Activated CD8-positive, alpha-beta T cell treated with anti-CD3 and anti-CD28 coated beads for 36 hours (primary cell): ENCODE data around the gene IL4I1. TPM values are rescaled to one million over a fixed set of nuclear protein-coding genes. Genes with fewer than 3 reads are reported as not detected.

Experiments used
- ATAC-seq: fragments of 200-7000 bp; cut with Tn5 transposase; one replicate; pipeline ENCODE4 v1.10.0; 2021; ENCODE audit warnings: mild to moderate bottlenecking, moderate library complexity
- CTCF ChIA-PET: fragments of 350-600 bp; sonication (Branson Sonifier 250); formaldehyde crosslinking; loops from one replicate; lab custom pipeline; 2021; ENCODE audit warnings: antibody characterized with exemption; lab: Charles Lee
- POLR2A ChIA-PET: fragments of 350-600 bp; sonication (Branson Sonifier 250); formaldehyde crosslinking; loops from one replicate; lab custom pipeline; 2021; ENCODE audit warnings: antibody characterized with exemption; lab: Charles Lee
- DNase-seq: peaks from one replicate; pipeline ENCODE4 v3.0.0-alpha.2; 2020
- H3K27ac Mint-ChIP-seq: one replicate; pipeline ENCODE4 v1.8.0; 2021; ENCODE audit warnings: mild to moderate bottlenecking, mixed read lengths
- H3K27me3 Mint-ChIP-seq: one replicate; pipeline ENCODE4 v1.8.0; 2021; ENCODE audit warnings: mixed read lengths
- H3K36me3 Mint-ChIP-seq: one replicate; pipeline ENCODE4 v1.8.0; 2021; ENCODE audit warnings: low read depth, mixed read lengths
- H3K4me1 Mint-ChIP-seq: one replicate; pipeline ENCODE4 v1.8.0; 2021; ENCODE audit warnings: low read depth, mixed read lengths
- H3K4me3 Mint-ChIP-seq: one replicate; pipeline ENCODE4 v1.8.0; 2021; ENCODE audit warnings: mild to moderate bottlenecking, moderate library complexity, mixed read lengths
- H3K9me3 Mint-ChIP-seq: one replicate; pipeline ENCODE4 v1.8.0; 2021; ENCODE audit warnings: mixed read lengths
- CTCF ChIP-seq: fragments of 200-600 bp; IDR thresholded peaks from one replicate; pipeline ENCODE4 v1.8.0; 2022; ENCODE audit warnings: antibody characterized with exemption, mild to moderate bottlenecking
- intact Hi-C: fragments of 100-400 bp; cut with micrococcal nuclease; formaldehyde crosslinking; loops from one replicate; pipeline ENCODE4 v1.10.0; 2022
- total RNA-seq, 2 experiments: library from RNA; stranded (reverse); gene quantifications; one replicate each; pipeline ENCODE4 v1.2.3, GENCODE V29; 2021

The IL4I1 gene
- total RNA-seq, 2 experiments from 2014 or later, result 16.1 to 16.2 TPM

GRCh38 chr19:49856574-49857021 lies 40.1 kb downstream of the IL4I1 start:
- CTCF ChIA-PET, result no interaction called here
- H3K36me3 Mint-ChIP-seq, result peaks cover 6% of the 10 kb centered on the region
- H3K9me3 Mint-ChIP-seq, result no peaks in the 10 kb centered on the region

GRCh38 chr19:49855676-49856573 lies 40.8 kb downstream of the IL4I1 start:
- no peak for ATAC-seq
- H3K4me1 Mint-ChIP-seq, result peaks cover 19% of the 10 kb centered on the region
- no peaks in the 10 kb centered on the region for H3K27me3 Mint-ChIP-seq
- CTCF ChIA-PET, result no interaction called here
- intact Hi-C loops, result no loop called here
- H3K27ac Mint-ChIP-seq, result no peak overlapping the region
- H3K4me3 Mint-ChIP-seq, result no peak overlapping the region
- POLR2A ChIA-PET, result interaction anchor here (1.7 to 6.5 kb wide), 2 partner anchors 9 to 44 kb away, joined by 6 to 64 read pairs; partner anchors contain the start of gene PNKP
- no peak for TF ChIP-seq CTCF
- peaks cover 6% of the 10 kb centered on the region for H3K36me3 Mint-ChIP-seq
- no peaks in the 10 kb centered on the region for H3K9me3 Mint-ChIP-seq
- no peak for DNase-seq

More at GRCh38 chr19:49856574-49857021, 40.1 kb downstream of the IL4I1 start:
- Mint-ChIP-seq H3K4me3 (no peak overlapping the region), H3K27me3 (no peaks in the 10 kb centered on the region), H3K27ac (no peak overlapping the region), H3K4me1 (peaks cover 19% of the 10 kb centered on the region)
- POLR2A ChIA-PET, result interaction anchor here (6.5 kb wide), 1 partner anchor 9 kb away, joined by 64 read pairs; the partner anchor contains the start of gene PNKP
- intact Hi-C loops, result no loop called here
- ATAC-seq, result no peak
- TF ChIP-seq CTCF, result no peak
- no peak for DNase-seq

- no peak for ATAC-seq
- no peaks in the 10 kb centered on the region for H3K27me3 Mint-ChIP-seq
- intact Hi-C loops, result no loop called here
- POLR2A ChIA-PET, result interaction anchor here (1.7 to 6.5 kb wide), 2 partner anchors 10 to 43 kb away, joined by 6 to 64 read pairs; partner anchors contain the start of gene PNKP
- no peaks in the 10 kb centered on the region for H3K9me3 Mint-ChIP-seq
- TF ChIP-seq CTCF, result no peak
- H3K4me1 Mint-ChIP-seq, result peaks cover 21% of the 10 kb centered on the region
- H3K36me3 Mint-ChIP-seq, result peaks cover 6% of the 10 kb centered on the region
- CTCF ChIA-PET, result no interaction called here
- DNase-seq, result no peak
- H3K27ac Mint-ChIP-seq, result no peak overlapping the region
- H3K4me3 Mint-ChIP-seq, result no peak overlapping the region
These were observed 41.4 kb downstream of the IL4I1 start for GRCh38 chr19:49855277-49855675.

- peaks cover 27% of the 10 kb centered on the region for H3K4me1 Mint-ChIP-seq
- DNase-seq (no peak), ATAC-seq (no peak)
- POLR2A ChIA-PET, result interaction anchor here (1.7 to 6.5 kb wide), 2 partner anchors 11 to 43 kb away, joined by 6 to 64 read pairs; partner anchors contain the start of gene PNKP
- peaks cover 11% of the 10 kb centered on the region for H3K36me3 Mint-ChIP-seq
- intact Hi-C loops, result no loop called here
- H3K9me3 Mint-ChIP-seq, result peaks cover 5% of the 10 kb centered on the region
- H3K27ac Mint-ChIP-seq, result no peak overlapping the region
- TF ChIP-seq CTCF, result no peak
- no peak overlapping the region for H3K4me3 Mint-ChIP-seq
- H3K27me3 Mint-ChIP-seq, result no peaks in the 10 kb centered on the region
- CTCF ChIA-PET, result interaction anchor here (1.0 kb wide), 1 partner anchor 10 kb away, joined by 3 read pairs; no protein-coding TSS in a partner anchor
These were observed 42.1 kb downstream of the IL4I1 start for GRCh38 chr19:49854378-49855263.
